CD4-positive, CD25-positive, alpha-beta regulatory T cell (primary cell): ENCODE measurements around the gene GPATCH2. TPM values are rescaled to one million over a fixed set of nuclear protein-coding genes. Genes with fewer than 3 reads are reported as not detected.

Experiments
- ATAC-seq, 2 donors: fragments of 150-1000 bp; cut with Tn5 transposase; one replicate each; pipeline ENCODE4 v1.10.0; 2021; ENCODE audit warnings: low read depth in 2 of 2, moderate number of reproducible peaks in 2 of 2, moderate library complexity in 1 of 2
- DNase-seq, 3 donors: peaks; one replicate each; pipeline versions ENCODE4 v3.0.0 to v3.0.0-alpha.2; 2012 to 2022; ENCODE audit warnings: mixed read lengths in 1 of 3
- H3K27ac ChIP-seq: one replicate; pipeline ENCODE4 v1.7.0; 2013; ENCODE audit warnings: mild to moderate bottlenecking, low read length; ENCODE audit not compliant: insufficient read depth, poor library complexity, severe bottlenecking
- H3K27me3 ChIP-seq: one replicate; pipeline ENCODE4 v1.7.0; 2013; ENCODE audit warnings: low read length; ENCODE audit not compliant: control insufficient read depth, insufficient read depth
- H3K36me3 ChIP-seq: one replicate; pipeline ENCODE4 v1.7.0; 2013; ENCODE audit warnings: mild to moderate bottlenecking, low read length, moderate library complexity; ENCODE audit not compliant: control insufficient read depth, insufficient read depth
- H3K4me1 ChIP-seq: 2 replicates; pipeline ENCODE4 v1.7.0; 2013; ENCODE audit warnings: mild to moderate bottlenecking, low read length; ENCODE audit not compliant: insufficient read depth, control insufficient read depth, poor library complexity, severe bottlenecking
- H3K4me3 ChIP-seq: one replicate; pipeline ENCODE4 v1.7.0; 2013; ENCODE audit warnings: low read depth, mild to moderate bottlenecking, low read length, moderate library complexity
- H3K9me3 ChIP-seq, 2 experiments: 1 replicate in 1 of 2; 2 replicates in 1 of 2; pipeline ENCODE4 v1.7.0; 2013; ENCODE audit warnings: low read length in 2 of 2, mild to moderate bottlenecking in 1 of 2, moderate library complexity in 1 of 2; ENCODE audit not compliant: control insufficient read depth in 2 of 2
- H3K27ac Mint-ChIP-seq, 3 donors: one replicate each; pipeline ENCODE4 v1.8.0; 2020 to 2022; ENCODE audit warnings: mild to moderate bottlenecking in 3 of 3, mixed read lengths in 3 of 3, moderate library complexity in 2 of 3
- H3K27me3 Mint-ChIP-seq: one replicate; pipeline ENCODE4 v1.8.0; 2022; ENCODE audit warnings: mild to moderate bottlenecking, mixed read lengths
- H3K36me3 Mint-ChIP-seq: one replicate; pipeline ENCODE4 v1.8.0; 2020; ENCODE audit warnings: mixed read lengths
- H3K4me1 Mint-ChIP-seq, 4 donors: one replicate each; pipeline ENCODE4 v1.8.0; 2020 to 2022; ENCODE audit warnings: mixed read lengths in 4 of 4, mild to moderate bottlenecking in 1 of 4
- H3K4me3 Mint-ChIP-seq, 4 donors: one replicate each; pipeline ENCODE4 v1.8.0; 2020 to 2022; ENCODE audit warnings: mild to moderate bottlenecking in 4 of 4, mixed read lengths in 4 of 4, moderate library complexity in 3 of 4
- H3K9me3 Mint-ChIP-seq, 7 donors: one replicate each; pipeline ENCODE4 v1.8.0; 2020 to 2022; ENCODE audit warnings: mixed read lengths in 7 of 7, mild to moderate bottlenecking in 3 of 7, moderate library complexity in 2 of 7
- polyA plus RNA-seq, 4 donors: library from polyadenylated mRNA; unstranded; fragments of 300-500 nt; fragmentation: Illumina TruSeq; gene quantifications; one replicate each; pipeline ENCODE4 v1.2.3, GENCODE V29; 2021
- total RNA-seq: library from RNA; stranded (reverse); gene quantifications from one replicate; pipeline ENCODE4 v1.2.3, GENCODE V29; 2022

GPATCH2 gene
- total and polyA plus RNA-seq, 5 donors from 2014 or later, result 3.4 to 17.0 (median 4.4) TPM

DNA sequence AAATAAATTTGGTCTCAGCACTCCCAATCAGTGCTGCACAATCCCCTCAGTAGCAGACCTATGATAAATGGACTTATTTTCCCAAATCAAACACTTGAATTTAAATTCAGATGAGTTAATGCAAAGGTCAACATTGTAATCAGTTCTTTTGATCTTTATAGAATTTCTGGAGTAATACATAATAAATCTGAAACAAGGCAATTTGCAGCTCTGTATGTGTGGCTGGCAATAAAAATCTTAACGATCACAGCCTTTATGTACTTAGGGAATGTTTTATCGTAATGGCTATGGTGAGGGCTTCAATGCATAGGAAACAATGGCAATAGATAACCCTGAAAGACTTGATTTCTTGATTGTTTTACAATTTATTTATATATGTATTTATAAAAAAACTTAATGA lies 91.4 kb downstream of the GPATCH2 start:
- H3K4me1 Mint-ChIP-seq, result peaks cover 0 to 1% (median 0%) of the 10 kb centered on the region in 4 donors
- H3K4me1 ChIP-seq, result no peaks in the 10 kb centered on the region
- H3K4me3 Mint-ChIP-seq, result no peak overlapping the region
- ATAC-seq (no peak), DNase-seq (no peak)
- no peak overlapping the region for H3K27ac Mint-ChIP-seq
- no peak overlapping the region for H3K4me3 ChIP-seq
- no peaks in the 10 kb centered on the region for H3K27me3 Mint-ChIP-seq
- no peaks in the 10 kb centered on the region for H3K9me3 ChIP-seq
- H3K27ac ChIP-seq, result no peak overlapping the region
- H3K36me3 ChIP-seq, result no peaks in the 10 kb centered on the region
- H3K36me3 Mint-ChIP-seq, result no peaks in the 10 kb centered on the region
- H3K27me3 ChIP-seq, result no peaks in the 10 kb centered on the region
- H3K9me3 Mint-ChIP-seq, result no peaks in the 10 kb centered on the region

DNA sequence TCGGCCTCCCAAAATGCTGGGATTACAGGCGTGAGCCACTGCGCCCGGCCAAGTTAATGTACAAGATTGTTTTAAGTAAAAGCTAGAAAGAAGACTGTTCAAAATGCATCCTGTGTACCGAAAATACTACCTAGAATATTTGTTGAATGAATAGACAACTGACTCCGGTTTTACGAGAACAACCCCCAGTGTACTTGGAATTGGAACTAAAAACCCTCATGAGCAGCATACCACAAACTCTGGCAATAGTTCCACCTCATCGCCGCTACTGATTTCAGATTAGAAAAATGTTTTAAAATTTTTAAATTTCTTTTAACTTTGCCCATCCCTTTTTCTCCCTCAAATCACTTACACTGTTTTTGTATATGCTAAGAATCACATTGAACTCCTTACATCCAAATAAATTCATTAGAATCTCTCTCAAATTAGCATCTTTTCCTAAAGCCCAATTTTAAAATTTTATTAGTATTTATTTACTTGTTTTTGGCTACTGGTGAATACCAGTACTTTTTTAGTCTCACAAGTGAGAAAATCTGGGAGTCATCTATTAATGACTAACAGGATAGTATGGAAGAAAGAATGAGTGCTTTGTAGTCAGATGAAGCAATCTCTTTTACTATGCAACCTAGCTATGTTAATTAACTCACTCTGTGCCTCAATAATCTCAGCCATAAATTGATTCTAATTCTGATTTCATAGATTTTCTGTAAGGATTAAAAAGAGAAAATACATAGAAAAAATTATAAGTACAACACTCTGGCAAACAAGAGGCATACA lies 95.1 kb downstream of the GPATCH2 start:
- no peaks in the 10 kb centered on the region for H3K27me3 Mint-ChIP-seq
- no peaks in the 10 kb centered on the region for H3K9me3 ChIP-seq
- no peak overlapping the region for H3K27ac Mint-ChIP-seq
- peaks cover 3% of the 10 kb centered on the region for H3K36me3 Mint-ChIP-seq
- H3K27me3 ChIP-seq, result no peaks in the 10 kb centered on the region
- no peak for ATAC-seq
- no peaks in the 10 kb centered on the region for H3K4me1 Mint-ChIP-seq
- no peak overlapping the region for H3K4me3 Mint-ChIP-seq
- no peak overlapping the region for H3K4me3 ChIP-seq
- no peaks in the 10 kb centered on the region for H3K36me3 ChIP-seq
- H3K4me1 ChIP-seq, result no peaks in the 10 kb centered on the region
- no peak for DNase-seq
- peaks cover 0 to 2% (median 0%) of the 10 kb centered on the region in 7 donors for H3K9me3 Mint-ChIP-seq
- no peak overlapping the region for H3K27ac ChIP-seq

DNA sequence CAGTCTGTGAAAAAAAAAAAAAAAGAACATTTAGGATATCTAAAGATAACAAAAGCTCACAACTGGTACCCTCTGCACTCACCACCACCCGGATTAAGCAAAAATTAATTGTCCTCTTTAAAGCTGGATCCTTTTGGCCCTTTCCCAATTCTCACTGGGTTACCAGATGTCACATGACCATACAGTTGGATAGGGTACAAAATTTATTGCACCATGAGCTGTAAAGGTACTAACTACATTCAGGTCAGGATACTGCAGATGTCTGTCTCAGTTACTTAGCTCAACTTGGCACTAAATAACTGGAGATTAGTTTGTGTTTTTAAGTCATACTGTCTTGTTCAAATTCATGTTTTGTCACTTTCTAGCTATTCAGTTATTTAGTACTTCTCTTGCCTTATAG lies 96.3 kb downstream of the GPATCH2 start:
- no peaks in the 10 kb centered on the region for H3K27me3 ChIP-seq
- H3K9me3 ChIP-seq, result no peaks in the 10 kb centered on the region
- no peaks in the 10 kb centered on the region for H3K4me1 ChIP-seq
- H3K9me3 Mint-ChIP-seq, result peaks cover 0 to 5% (median 0%) of the 10 kb centered on the region in 7 donors
- DNase-seq (no peak), ATAC-seq (no peak)
- H3K27ac Mint-ChIP-seq, result no peak overlapping the region
- H3K36me3 Mint-ChIP-seq, result peaks cover 3% of the 10 kb centered on the region
- H3K27me3 Mint-ChIP-seq, result no peaks in the 10 kb centered on the region
- H3K36me3 ChIP-seq, result no peaks in the 10 kb centered on the region
- no peak overlapping the region for H3K27ac ChIP-seq
- no peak overlapping the region for H3K4me3 ChIP-seq
- peaks cover 0 to 4% (median 0%) of the 10 kb centered on the region in 4 donors for H3K4me1 Mint-ChIP-seq
- H3K4me3 Mint-ChIP-seq, result no peak overlapping the region

DNA sequence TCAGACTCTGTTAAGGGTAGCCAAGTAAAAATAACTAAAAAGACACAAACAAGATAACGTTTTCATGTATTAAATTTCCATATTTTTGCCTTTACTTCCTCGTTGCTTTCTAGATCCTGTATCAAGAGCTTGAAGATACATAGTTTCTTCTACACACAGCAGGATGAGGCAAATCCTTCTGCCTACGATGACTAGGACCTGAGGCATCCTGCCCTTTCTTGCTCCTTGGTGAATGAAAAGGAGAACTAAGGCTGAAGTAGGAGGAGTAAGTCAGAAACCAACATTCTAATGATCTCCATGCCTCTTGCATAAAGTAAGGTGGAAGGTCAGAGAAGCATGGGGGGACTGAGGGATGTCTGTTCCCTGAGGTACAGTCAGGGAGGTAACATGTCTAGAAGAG lies 102.6 kb downstream of the GPATCH2 start:
- no peak overlapping the region for H3K4me3 Mint-ChIP-seq
- H3K36me3 Mint-ChIP-seq, result peaks cover 8% of the 10 kb centered on the region
- peaks cover 0 to 6% (median 0%) of the 10 kb centered on the region in 7 donors for H3K9me3 Mint-ChIP-seq
- no peak overlapping the region for H3K4me3 ChIP-seq
- ATAC-seq (no peak), DNase-seq (no peak)
- no peaks in the 10 kb centered on the region for H3K9me3 ChIP-seq
- H3K27ac ChIP-seq, result no peak overlapping the region
- H3K4me1 ChIP-seq, result no peaks in the 10 kb centered on the region
- H3K27ac Mint-ChIP-seq, result no peak overlapping the region
- H3K36me3 ChIP-seq, result no peaks in the 10 kb centered on the region
- H3K27me3 Mint-ChIP-seq, result no peaks in the 10 kb centered on the region
- no peaks in the 10 kb centered on the region for H3K27me3 ChIP-seq
- peaks cover 0 to 10% (median 0%) of the 10 kb centered on the region in 4 donors for H3K4me1 Mint-ChIP-seq

DNA sequence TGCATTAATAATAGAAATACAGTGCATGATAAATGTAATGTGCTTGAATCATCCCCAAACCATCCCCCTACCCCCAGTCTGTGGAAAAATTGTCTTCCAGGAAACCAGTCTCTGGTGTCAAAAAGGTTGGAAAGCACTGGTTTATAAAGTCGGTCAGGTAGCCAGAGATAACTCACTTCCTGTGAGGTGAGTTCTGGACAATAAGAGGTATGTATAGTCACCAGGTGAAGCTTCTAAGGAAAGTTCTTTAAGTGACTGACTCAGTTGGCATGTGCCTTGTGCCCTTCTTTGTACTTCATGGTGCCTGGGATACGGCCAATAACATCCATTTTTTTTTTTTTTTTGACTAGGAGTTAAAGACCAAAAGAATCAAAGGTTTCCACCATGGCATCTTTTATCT lies 103.7 kb downstream of the GPATCH2 start:
- Histone ChIP-seq H3K4me1 (no peaks in the 10 kb centered on the region), H3K36me3 (no peaks in the 10 kb centered on the region), H3K9me3 (no peaks in the 10 kb centered on the region), H3K27me3 (no peaks in the 10 kb centered on the region), H3K27ac (no peak overlapping the region), H3K4me3 (no peak overlapping the region)
- Mint-ChIP-seq H3K27me3 (no peaks in the 10 kb centered on the region), H3K4me3 (no peak overlapping the region), H3K9me3 (peaks cover 0 to 6% (median 0%) of the 10 kb centered on the region in 7 donors), H3K36me3 (peaks cover 6% of the 10 kb centered on the region), H3K27ac (no peak overlapping the region), H3K4me1 (peaks cover 0 to 10% (median 0%) of the 10 kb centered on the region in 4 donors)
- no peak for DNase-seq
- no peak for ATAC-seq

DNA sequence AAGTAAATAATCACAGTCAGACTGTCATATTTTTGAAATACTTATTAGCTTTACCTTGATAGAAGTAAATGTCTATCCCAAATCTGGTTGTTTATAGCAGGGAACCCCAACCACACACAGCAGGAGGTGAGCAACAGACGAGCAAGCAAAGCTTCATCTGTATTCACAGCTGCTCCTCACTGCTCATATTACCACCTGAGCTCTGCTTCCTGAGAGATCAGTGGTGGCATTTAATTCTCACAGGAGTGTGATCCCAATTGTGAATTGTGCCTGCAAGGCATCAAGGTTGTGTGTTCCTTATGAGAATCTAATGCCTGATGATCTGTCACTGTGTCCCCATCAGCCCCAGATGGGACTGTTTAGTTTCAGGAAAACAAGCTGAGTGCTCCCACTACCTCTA lies 104.3 kb downstream of the GPATCH2 start:
- Histone ChIP-seq H3K27ac (no peak overlapping the region), H3K36me3 (no peaks in the 10 kb centered on the region), H3K4me3 (no peak overlapping the region), H3K27me3 (no peaks in the 10 kb centered on the region), H3K4me1 (no peaks in the 10 kb centered on the region), H3K9me3 (no peaks in the 10 kb centered on the region)
- H3K36me3 Mint-ChIP-seq, result peaks cover 6% of the 10 kb centered on the region
- ATAC-seq (no peak), DNase-seq (no peak)
- no peak overlapping the region for H3K27ac Mint-ChIP-seq
- peaks cover 0 to 10% (median 0%) of the 10 kb centered on the region in 4 donors for H3K4me1 Mint-ChIP-seq
- H3K4me3 Mint-ChIP-seq, result no peak overlapping the region
- peaks cover 0 to 6% (median 0%) of the 10 kb centered on the region in 7 donors for H3K9me3 Mint-ChIP-seq
- no peaks in the 10 kb centered on the region for H3K27me3 Mint-ChIP-seq

DNA sequence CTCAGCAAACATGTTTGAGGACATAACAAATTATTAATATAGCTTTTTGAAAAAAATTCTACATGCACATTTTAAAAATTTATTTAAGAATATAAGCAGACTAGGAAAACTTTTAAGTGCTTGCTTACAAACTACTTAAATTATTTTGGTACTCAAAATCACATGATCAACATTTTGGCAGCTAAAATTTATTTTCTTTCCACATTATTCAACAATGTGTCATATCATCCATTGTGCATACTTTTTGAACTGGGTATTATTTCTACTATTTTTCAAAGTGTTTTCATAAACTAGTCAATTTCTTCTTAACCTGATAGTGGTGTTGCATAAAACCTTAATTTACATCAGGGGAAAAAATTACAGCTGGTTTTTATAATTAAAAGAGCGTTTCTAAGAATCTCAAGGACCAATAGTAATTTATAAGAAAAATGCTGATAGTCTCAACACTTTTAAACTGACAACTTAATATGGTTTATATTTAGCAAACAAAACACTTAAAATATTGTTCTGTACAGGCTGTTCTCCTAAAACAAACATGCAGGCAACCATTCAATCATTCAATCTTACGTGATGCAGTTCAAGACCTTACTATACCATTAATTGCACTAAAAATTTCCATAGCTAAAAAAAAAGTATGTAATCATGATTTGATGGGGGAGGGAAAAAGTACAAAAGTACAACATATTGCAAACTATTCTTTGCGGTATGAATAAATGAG lies 105.0 kb downstream of the GPATCH2 start:
- Mint-ChIP-seq H3K4me1 (peaks cover 0 to 10% (median 0%) of the 10 kb centered on the region in 4 donors), H3K36me3 (peaks cover 6% of the 10 kb centered on the region), H3K9me3 (peaks cover 0 to 6% (median 0%) of the 10 kb centered on the region in 7 donors), H3K27me3 (no peaks in the 10 kb centered on the region), H3K4me3 (no peak overlapping the region), H3K27ac (no peak overlapping the region)
- Histone ChIP-seq H3K36me3 (no peaks in the 10 kb centered on the region), H3K4me3 (no peak overlapping the region), H3K4me1 (no peaks in the 10 kb centered on the region), H3K27me3 (no peaks in the 10 kb centered on the region), H3K9me3 (no peaks in the 10 kb centered on the region), H3K27ac (no peak overlapping the region)
- DNase-seq (no peak), ATAC-seq (no peak)
